ENCODE measurements around the gene NUPR1.
"Not testable (repeated sequence)": the region's sequence is repeated elsewhere in the genome, so short reads cannot be mapped to it uniquely, and the experiment has no call there.

The NUPR1 gene

GRCh38 chr16:28526201-28527099 is 12.3 kb downstream of the NUPR1 start:
- DNase-seq = no peak

- DNase-seq = no peak
Observed at GRCh38 chr16:28524681-28525171, 14.0 kb downstream of the NUPR1 start.

- no peak for DNase-seq
Observed at GRCh38 chr16:28522792-28523191, 16.0 kb downstream of the NUPR1 start.

GRCh38 chr16:28521436-28521835 is 17.3 kb downstream of the NUPR1 start:
- DNase-seq = no peak

- DNase-seq = no peak
Observed at GRCh38 chr16:28520672-28521071, 18.1 kb downstream of the NUPR1 start.

- no peak for DNase-seq
Observed at GRCh38 chr16:28514246-28514645, 24.5 kb downstream of the NUPR1 start.

GRCh38 chr16:28513484-28514181 is 25.1 kb downstream of the NUPR1 start:
- DNase-seq = no peak

- no peak for DNase-seq
Observed at GRCh38 chr16:28511801-28512789, 26.7 kb downstream of the NUPR1 start.

GRCh38 chr16:28511031-28511430 is 27.7 kb downstream of the NUPR1 start:
- DNase-seq = no peak

- no peak for DNase-seq
Observed at GRCh38 chr16:28505489-28506137, 33.2 kb downstream of the NUPR1 start.

GRCh38 chr16:28504707-28505404 is 33.9 kb downstream of the NUPR1 start:
- DNase-seq = no peak

- DNase-seq = no peak
Observed at GRCh38 chr16:28503470-28504259, 35.1 kb downstream of the NUPR1 start.

- DNase-seq = no peak
Observed at GRCh38 chr16:28502290-28502689, 36.5 kb downstream of the NUPR1 start.

- DNase-seq = no peak
Observed at GRCh38 chr16:28501258-28502232, 37.2 kb downstream of the NUPR1 start.

GRCh38 chr16:28500476-28501180 is 38.1 kb downstream of the NUPR1 start:
- not testable (repeated sequence) for DNase-seq

- no peak for DNase-seq
Observed at GRCh38 chr16:28499854-28500253, 38.9 kb downstream of the NUPR1 start.

- DNase-seq = no peak
Observed at GRCh38 chr16:28498666-28499381, 40.0 kb downstream of the NUPR1 start.
